Naive thymus-derived CD4-positive, alpha-beta T cell (primary cell): ENCODE data around the gene FNIP2. TPM values are rescaled to one million over a fixed set of nuclear protein-coding genes. Genes with fewer than 3 reads are reported as not detected.
A peak's percentile ranks its signal among the peaks of the same experiment; 100 is the strongest.
"Not testable (repeated sequence)": the region's sequence is repeated elsewhere in the genome, so short reads cannot be mapped to it uniquely, and the experiment has no call there.

Source experiments
- ATAC-seq: fragments of 150-1000 bp; cut with Tn5 transposase; 2 replicates; pipeline ENCODE4 v1.10.0; 2021; ENCODE audit warnings: mild to moderate bottlenecking, moderate library complexity
- CTCF ChIA-PET: fragments of 350-600 bp; sonication (Branson Sonifier 250); formaldehyde crosslinking; loops from one replicate; lab custom pipeline; 2021; ENCODE audit warnings: antibody characterized with exemption; lab: Charles Lee
- POLR2A ChIA-PET: fragments of 350-600 bp; sonication (Branson Sonifier 250); formaldehyde crosslinking; loops from one replicate; lab custom pipeline; 2021; ENCODE audit warnings: antibody characterized with exemption, inconsistent platforms; lab: Charles Lee
- DNase-seq, 9 donors: peaks; one replicate each; pipeline versions ENCODE4 v3.0.0 to v3.0.0-alpha.2; 2020 to 2022; ENCODE audit warnings: mixed read lengths in 1 of 9
- H3K27ac ChIP-seq: one replicate; pipeline ENCODE4 v1.7.0; 2013; ENCODE audit warnings: mild to moderate bottlenecking, low read depth, low read length, moderate library complexity
- H3K27me3 ChIP-seq, 2 donors: one replicate each; pipeline ENCODE4 v1.7.0; 2013; ENCODE audit warnings: low read length in 2 of 2, mild to moderate bottlenecking in 2 of 2, moderate library complexity in 2 of 2; ENCODE audit not compliant: control insufficient read depth in 2 of 2, insufficient read depth in 2 of 2
- H3K36me3 ChIP-seq, 3 experiments: 1 replicate in 2 of 3; 2 replicates in 1 of 3; pipeline ENCODE4 v1.7.0; 2013; ENCODE audit warnings: low read length in 3 of 3, mild to moderate bottlenecking in 3 of 3, moderate library complexity in 1 of 3; ENCODE audit not compliant: insufficient read depth in 3 of 3, control insufficient read depth in 2 of 3
- H3K4me1 ChIP-seq, 2 donors: one replicate each; pipeline ENCODE4 v1.7.0; 2013; ENCODE audit warnings: low read length in 2 of 2, mild to moderate bottlenecking in 2 of 2, moderate library complexity in 1 of 2; ENCODE audit not compliant: control insufficient read depth in 2 of 2, insufficient read depth in 2 of 2
- H3K4me3 ChIP-seq: 2 replicates; pipeline ENCODE4 v1.7.0; 2013; ENCODE audit warnings: mild to moderate bottlenecking, low read length
- H3K9me3 ChIP-seq, 3 experiments: 1 replicate in 2 of 3; 2 replicates in 1 of 3; pipeline ENCODE4 v1.7.0; 2013; ENCODE audit warnings: low read length in 3 of 3; ENCODE audit not compliant: control insufficient read depth in 2 of 3
- H3K27ac Mint-ChIP-seq, 9 donors: one replicate each; pipeline ENCODE4 v1.8.0; 2020 to 2022; ENCODE audit warnings: mixed read lengths in 9 of 9, mild to moderate bottlenecking in 8 of 9, moderate library complexity in 5 of 9, inconsistent platforms in 2 of 9
- H3K27me3 Mint-ChIP-seq, 5 donors: one replicate each; pipeline ENCODE4 v1.8.0; 2021 to 2022; ENCODE audit warnings: mixed read lengths in 5 of 5, mild to moderate bottlenecking in 1 of 5
- H3K36me3 Mint-ChIP-seq, 5 donors: one replicate each; pipeline ENCODE4 v1.8.0; 2020 to 2022; ENCODE audit warnings: mixed read lengths in 5 of 5, mild to moderate bottlenecking in 3 of 5, inconsistent platforms in 1 of 5
- H3K4me1 Mint-ChIP-seq, 7 donors: one replicate each; pipeline ENCODE4 v1.8.0; 2020 to 2022; ENCODE audit warnings: mixed read lengths in 7 of 7, mild to moderate bottlenecking in 3 of 7, inconsistent platforms in 1 of 7
- H3K4me3 Mint-ChIP-seq, 10 donors: one replicate each; pipeline ENCODE4 v1.8.0; 2020 to 2022; ENCODE audit warnings: mild to moderate bottlenecking in 10 of 10, mixed read lengths in 10 of 10, moderate library complexity in 6 of 10, inconsistent platforms in 2 of 10
- H3K9me3 Mint-ChIP-seq, 11 donors: one replicate each; pipeline ENCODE4 v1.8.0; 2020 to 2022; ENCODE audit warnings: mixed read lengths in 11 of 11, mild to moderate bottlenecking in 4 of 11, inconsistent platforms in 1 of 11, moderate library complexity in 1 of 11
- intact Hi-C, 2 donors: fragments of 100-400 bp; cut with micrococcal nuclease; formaldehyde crosslinking; loops; one replicate each; pipeline ENCODE4 v1.15.1; 2023
- polyA plus RNA-seq, 2 donors: library from polyadenylated mRNA; unstranded; fragments of 300-500 nt; fragmentation: Illumina TruSeq; gene quantifications; one replicate each; pipeline ENCODE4 v1.2.3, GENCODE V29; 2021
- total RNA-seq, 6 experiments: library from RNA in 5 of 6; stranded (reverse) in 5 of 6; gene quantifications; 1 replicate in 5 of 6; 2 replicates in 1 of 6; pipeline ENCODE4 v1.2.3 and lab custom pipeline; 2021 to 2026

The FNIP2 gene
- total and polyA plus RNA-seq, 7 experiments from 2014 or later, result 2.3 to 19.5 (median 10.4) TPM

- H3K27ac ChIP-seq, H3K9me3 Mint-ChIP-seq, POLR2A ChIA-PET, H3K9me3 ChIP-seq, ATAC-seq, CTCF ChIA-PET, H3K27me3 Mint-ChIP-seq, DNase-seq, H3K36me3 ChIP-seq, H3K4me3 ChIP-seq, H3K27me3 ChIP-seq, intact Hi-C loops: not testable (repeated sequence)
- Mint-ChIP-seq H3K27ac (peak overlapping the region in 5 of 9 donors; percentile 41 to 82 (median 82)), H3K36me3 (peaks cover 0 to 12% (median 0%) of the 10 kb centered on the region in 5 donors), H3K4me3 (peak overlapping the region in 2 of 10 donors; percentile 62 to 88), H3K4me1 (peaks cover 28 to 59% (median 44%) of the 10 kb centered on the region in 7 donors)
- H3K4me1 ChIP-seq, result peaks cover 4 to 30% of the 10 kb centered on the region in 2 donors
Measured at GRCh38 chr4:158809208-158809607, 40.4 kb downstream of the FNIP2 start.

GRCh38 chr4:158809611-158810486 is 41.0 kb downstream of the FNIP2 start:
- H3K9me3 Mint-ChIP-seq, result no peaks in the 10 kb centered on the region
- Histone ChIP-seq H3K27me3 (no peaks in the 10 kb centered on the region), H3K36me3 (no peaks in the 10 kb centered on the region), H3K4me1 (peaks cover 4 to 30% of the 10 kb centered on the region in 2 donors), H3K27ac (peak overlapping the region; percentile 35), H3K9me3 (no peaks in the 10 kb centered on the region), H3K4me3 (no peak overlapping the region)
- DNase-seq (peak in 6 of 9 donors; percentile 28 to 51 (median 47)), ATAC-seq (peak; percentile 84)
- peaks cover 0 to 12% (median 0%) of the 10 kb centered on the region in 5 donors for H3K36me3 Mint-ChIP-seq
- H3K4me3 Mint-ChIP-seq, result peak overlapping the region; percentile 62 to 88 (median 75)
- ChIA-PET CTCF (no interaction called here), POLR2A (no interaction called here)
- H3K27me3 Mint-ChIP-seq, result no peaks in the 10 kb centered on the region
- H3K4me1 Mint-ChIP-seq, result peaks cover 31 to 58% (median 44%) of the 10 kb centered on the region in 7 donors
- peak overlapping the region; percentile 71 to 87 (median 82) for H3K27ac Mint-ChIP-seq
- intact Hi-C loops, result loop anchor here (1.0 to 2.0 kb wide), 4 partner anchors 17 to 138 kb away; partner anchors contain the start of genes FNIP2 (in 2 of the 2) and ETFDH (in 1 of the 2)

GRCh38 chr4:158810487-158811215 is 41.8 kb downstream of the FNIP2 start:
- no peak overlapping the region for H3K4me3 ChIP-seq
- Mint-ChIP-seq H3K27me3 (no peaks in the 10 kb centered on the region), H3K4me3 (peak overlapping the region; percentile 62 to 88 (median 75)), H3K9me3 (no peaks in the 10 kb centered on the region), H3K27ac (peak overlapping the region; percentile 71 to 87 (median 82)), H3K36me3 (peaks cover 0 to 12% (median 0%) of the 10 kb centered on the region in 5 donors), H3K4me1 (peaks cover 31 to 57% (median 44%) of the 10 kb centered on the region in 7 donors)
- no peaks in the 10 kb centered on the region for H3K36me3 ChIP-seq
- peaks cover 4 to 30% of the 10 kb centered on the region in 2 donors for H3K4me1 ChIP-seq
- ChIA-PET POLR2A (interaction anchor here (0.9 kb wide), 1 partner anchor 35 kb away, joined by 3 read pairs; no protein-coding TSS in a partner anchor), CTCF (no interaction called here)
- peak overlapping the region; percentile 35 for H3K27ac ChIP-seq
- H3K27me3 ChIP-seq, result no peaks in the 10 kb centered on the region
- DNase-seq, result no peak
- peak; percentile 11 for ATAC-seq
- intact Hi-C loops, result loop anchor here (1.0 to 2.0 kb wide), 5 partner anchors 16 to 138 kb away; partner anchors contain the start of genes FNIP2 (in 2 of the 2) and ETFDH (in 1 of the 2)
- no peaks in the 10 kb centered on the region for H3K9me3 ChIP-seq

- intact Hi-C loops, result loop anchor here (1.0 to 2.0 kb wide), 4 partner anchors 16 to 42 kb away; partner anchors contain the start of gene FNIP2 (in 2 of the 2)
- H3K27me3 Mint-ChIP-seq, result no peaks in the 10 kb centered on the region
- Histone ChIP-seq H3K27ac (no peak overlapping the region), H3K9me3 (no peaks in the 10 kb centered on the region), H3K27me3 (no peaks in the 10 kb centered on the region), H3K4me3 (no peak overlapping the region), H3K4me1 (peaks cover 4 to 30% of the 10 kb centered on the region in 2 donors), H3K36me3 (no peaks in the 10 kb centered on the region)
- DNase-seq, result no peak
- peaks cover 0 to 12% (median 0%) of the 10 kb centered on the region in 5 donors for H3K36me3 Mint-ChIP-seq
- ChIA-PET POLR2A (interaction anchor here (0.9 kb wide), 2 partner anchors 35 to 41 kb away, joined by 3 read pairs; no protein-coding TSS in a partner anchor), CTCF (interaction anchor here (1.1 kb wide), 1 partner anchor 41 kb away, joined by 3 read pairs; no protein-coding TSS in a partner anchor)
- ATAC-seq, result no peak
- peak overlapping the region in 3 of 9 donors; percentile 45 to 83 (median 82) for H3K27ac Mint-ChIP-seq
- H3K4me1 Mint-ChIP-seq, result peaks cover 29 to 52% (median 44%) of the 10 kb centered on the region in 7 donors
- peak overlapping the region; percentile 7 to 88 (median 71) for H3K4me3 Mint-ChIP-seq
- no peaks in the 10 kb centered on the region for H3K9me3 Mint-ChIP-seq
Measured at GRCh38 chr4:158811216-158811540, 42.4 kb downstream of the FNIP2 start.

- intact Hi-C loops, result loop anchor here (1.0 to 2.0 kb wide), 4 partner anchors 15 to 43 kb away; partner anchors contain the start of gene FNIP2 (in 2 of the 2)
- CTCF ChIA-PET, result interaction anchor here (0.6 to 1.1 kb wide), 2 partner anchors 42 to 86 kb away, joined by 3 read pairs; no protein-coding TSS in a partner anchor
- Histone ChIP-seq H3K4me1 (peaks cover 4 to 30% of the 10 kb centered on the region in 2 donors), H3K9me3 (no peaks in the 10 kb centered on the region), H3K36me3 (no peaks in the 10 kb centered on the region), H3K4me3 (no peak overlapping the region), H3K27me3 (no peaks in the 10 kb centered on the region), H3K27ac (peak overlapping the region; percentile 15)
- H3K27me3 Mint-ChIP-seq, result no peaks in the 10 kb centered on the region
- peak overlapping the region in 8 of 9 donors; percentile 3 to 83 (median 54) for H3K27ac Mint-ChIP-seq
- H3K4me3 Mint-ChIP-seq, result peak overlapping the region; percentile 34 to 88 (median 69)
- peak in 4 of 9 donors; percentile 14 to 30 (median 28) for DNase-seq
- ATAC-seq, result peak; percentile 59
- peaks cover 29 to 52% (median 44%) of the 10 kb centered on the region in 7 donors for H3K4me1 Mint-ChIP-seq
- H3K36me3 Mint-ChIP-seq, result peaks cover 0 to 12% (median 0%) of the 10 kb centered on the region in 5 donors
- POLR2A ChIA-PET, result interaction anchor here (0.7 to 0.9 kb wide), 3 partner anchors 15 to 42 kb away, joined by 3 to 4 read pairs (median 3); no protein-coding TSS in a partner anchor
- no peaks in the 10 kb centered on the region for H3K9me3 Mint-ChIP-seq
Measured at GRCh38 chr4:158811704-158812103, 42.9 kb downstream of the FNIP2 start.
